Osteocyte (in vitro differentiated cells): Measurements from ENCODE around the gene PROK1. TPM values are rescaled to one million over a fixed set of nuclear protein-coding genes. Genes with fewer than 3 reads are reported as not detected.

Source experiments
- DNase-seq: peaks from one replicate; pipeline ENCODE4 v3.0.0; 2021; ENCODE audit warnings: mixed read lengths; ENCODE audit not compliant: unreplicated experiment; ENCODE audit errors: extremely low spot score
- H3K27ac Mint-ChIP-seq: one replicate; pipeline ENCODE4 v1.8.0; 2021; ENCODE audit warnings: mild to moderate bottlenecking, mixed read lengths; ENCODE audit not compliant: unreplicated experiment
- H3K27me3 Mint-ChIP-seq: one replicate; pipeline ENCODE4 v1.8.0; 2021; ENCODE audit warnings: mixed read lengths; ENCODE audit not compliant: unreplicated experiment
- H3K36me3 Mint-ChIP-seq: one replicate; pipeline ENCODE4 v1.8.0; 2021; ENCODE audit warnings: mixed read lengths; ENCODE audit not compliant: unreplicated experiment
- H3K4me1 Mint-ChIP-seq: one replicate; pipeline ENCODE4 v1.8.0; 2021; ENCODE audit warnings: mixed read lengths; ENCODE audit not compliant: unreplicated experiment
- H3K4me3 Mint-ChIP-seq: one replicate; pipeline ENCODE4 v1.8.0; 2021; ENCODE audit warnings: mild to moderate bottlenecking, moderate library complexity, mixed read lengths; ENCODE audit not compliant: unreplicated experiment
- H3K9me3 Mint-ChIP-seq: one replicate; pipeline ENCODE4 v1.8.0; 2021; ENCODE audit warnings: mixed read lengths; ENCODE audit not compliant: unreplicated experiment
- total RNA-seq: library from RNA; stranded (reverse); gene quantifications from 2 replicates; pipeline ENCODE4 v1.2.1, GENCODE V29; 2021
- TF ChIP-seq, protein P1 (sequence below): fragments of 200-600 bp; sonication (generic); IDR thresholded peaks from 2 replicates; pipeline ENCODE4 v1.5.0; 2021; ENCODE audit warnings: antibody characterized with exemption, mild to moderate bottlenecking, moderate library complexity

The PROK1 gene
- total RNA-seq, 1 donor from 2014 or later: not detected

DNA sequence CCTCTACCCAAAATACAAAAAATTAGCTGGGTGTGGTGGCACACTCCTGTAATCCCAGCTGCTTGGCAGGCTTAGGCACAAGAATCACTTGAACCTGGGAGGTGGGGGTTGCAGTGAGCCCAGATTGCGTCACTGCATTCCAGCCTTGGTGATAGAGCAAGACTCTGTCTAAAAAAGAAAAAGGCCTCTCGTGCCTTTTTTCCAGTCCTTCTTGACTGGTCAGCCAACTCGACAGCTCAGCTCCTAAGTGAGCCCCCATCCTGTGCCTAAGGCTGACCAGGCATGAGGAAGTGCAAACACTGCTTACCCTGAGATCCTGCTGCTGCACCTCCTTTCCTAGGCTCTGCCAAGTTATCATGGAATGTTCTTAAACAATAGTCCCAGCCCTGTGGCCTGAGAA, 10.1 kb upstream of the PROK1 start:
- TF ChIP-seq, protein P1, sequence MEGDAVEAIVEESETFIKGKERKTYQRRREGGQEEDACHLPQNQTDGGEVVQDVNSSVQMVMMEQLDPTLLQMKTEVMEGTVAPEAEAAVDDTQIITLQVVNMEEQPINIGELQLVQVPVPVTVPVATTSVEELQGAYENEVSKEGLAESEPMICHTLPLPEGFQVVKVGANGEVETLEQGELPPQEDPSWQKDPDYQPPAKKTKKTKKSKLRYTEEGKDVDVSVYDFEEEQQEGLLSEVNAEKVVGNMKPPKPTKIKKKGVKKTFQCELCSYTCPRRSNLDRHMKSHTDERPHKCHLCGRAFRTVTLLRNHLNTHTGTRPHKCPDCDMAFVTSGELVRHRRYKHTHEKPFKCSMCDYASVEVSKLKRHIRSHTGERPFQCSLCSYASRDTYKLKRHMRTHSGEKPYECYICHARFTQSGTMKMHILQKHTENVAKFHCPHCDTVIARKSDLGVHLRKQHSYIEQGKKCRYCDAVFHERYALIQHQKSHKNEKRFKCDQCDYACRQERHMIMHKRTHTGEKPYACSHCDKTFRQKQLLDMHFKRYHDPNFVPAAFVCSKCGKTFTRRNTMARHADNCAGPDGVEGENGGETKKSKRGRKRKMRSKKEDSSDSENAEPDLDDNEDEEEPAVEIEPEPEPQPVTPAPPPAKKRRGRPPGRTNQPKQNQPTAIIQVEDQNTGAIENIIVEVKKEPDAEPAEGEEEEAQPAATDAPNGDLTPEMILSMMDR: no peak
- Mint-ChIP-seq H3K27ac (no peak overlapping the region), H3K4me1 (no peaks in the 10 kb centered on the region), H3K36me3 (no peaks in the 10 kb centered on the region), H3K9me3 (no peaks in the 10 kb centered on the region), H3K27me3 (peaks cover 37% of the 10 kb centered on the region), H3K4me3 (no peak overlapping the region)
- no peak for DNase-seq

DNA sequence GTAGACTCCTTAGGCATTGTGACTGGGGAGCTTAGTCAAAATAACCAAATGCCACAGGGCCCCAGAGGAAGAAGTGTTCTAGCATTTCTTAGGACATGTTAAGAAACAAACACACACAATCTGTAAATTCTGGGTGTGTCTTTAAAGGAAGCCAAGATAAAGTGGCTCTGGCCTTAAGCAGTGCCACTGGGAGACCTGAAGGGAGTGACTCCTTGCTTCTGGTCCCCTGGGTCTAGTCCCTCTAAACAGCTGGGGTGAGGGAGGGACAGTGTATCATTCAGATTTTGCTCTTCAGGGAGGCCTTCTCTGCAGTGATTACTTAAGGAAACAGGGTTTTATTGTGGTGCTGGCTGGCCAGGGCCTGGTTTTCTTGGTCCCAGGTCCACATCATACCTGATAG, 9.1 kb upstream of the PROK1 start:
- Mint-ChIP-seq H3K9me3 (no peaks in the 10 kb centered on the region), H3K27me3 (peaks cover 37% of the 10 kb centered on the region), H3K36me3 (no peaks in the 10 kb centered on the region), H3K4me1 (no peaks in the 10 kb centered on the region), H3K27ac (no peak overlapping the region), H3K4me3 (no peak overlapping the region)
- TF ChIP-seq, protein P1: no peak
- DNase-seq: no peak

DNA sequence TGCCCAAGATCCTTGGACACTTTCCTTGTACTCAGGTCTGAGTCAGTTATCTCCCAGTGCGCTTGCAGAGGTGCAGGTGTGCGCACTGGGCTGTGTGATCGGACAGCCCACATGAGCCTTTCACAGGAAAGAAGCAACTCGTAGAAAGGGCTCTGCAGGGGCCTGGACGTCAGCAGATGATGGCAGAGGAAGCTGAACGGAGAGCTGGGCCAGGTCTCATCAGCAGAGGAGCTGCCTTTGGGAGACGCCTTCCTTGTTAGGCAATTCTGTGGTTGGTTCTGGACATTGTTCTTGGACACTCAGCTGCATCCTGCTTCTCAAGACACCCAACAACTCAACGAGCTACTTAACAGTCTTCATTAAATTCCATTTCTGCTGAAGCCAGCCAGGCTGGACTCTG, 7.5 kb upstream of the PROK1 start:
- no peak overlapping the region for H3K4me3 Mint-ChIP-seq
- no peaks in the 10 kb centered on the region for H3K4me1 Mint-ChIP-seq
- no peaks in the 10 kb centered on the region for H3K36me3 Mint-ChIP-seq
- H3K27me3 Mint-ChIP-seq: peaks cover 42% of the 10 kb centered on the region
- no peak for DNase-seq
- TF ChIP-seq, protein P1: no peak
- no peak overlapping the region for H3K27ac Mint-ChIP-seq
- no peaks in the 10 kb centered on the region for H3K9me3 Mint-ChIP-seq

DNA sequence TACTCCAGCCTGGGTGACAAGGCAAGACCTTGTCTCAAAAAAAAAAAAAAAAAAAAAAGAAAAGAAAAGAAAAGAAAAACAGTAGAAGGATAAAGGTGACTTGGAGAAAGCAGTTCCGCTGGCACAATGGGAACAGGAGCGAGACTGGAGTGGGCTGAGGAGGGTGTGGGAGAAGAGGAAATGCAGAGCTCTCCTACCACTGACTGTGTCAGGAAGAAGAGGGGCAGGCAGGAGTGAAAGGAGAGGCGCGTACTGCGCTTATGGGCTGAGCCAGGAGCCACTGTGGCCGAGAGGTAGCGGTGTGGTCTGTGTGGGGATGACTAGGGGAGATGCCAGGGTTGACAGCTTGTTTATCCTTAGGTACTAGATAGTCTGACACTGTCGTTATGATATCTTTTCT, 6.4 kb upstream of the PROK1 start:
- Mint-ChIP-seq H3K36me3 (no peaks in the 10 kb centered on the region), H3K4me1 (no peaks in the 10 kb centered on the region), H3K9me3 (no peaks in the 10 kb centered on the region), H3K27me3 (peaks cover 43% of the 10 kb centered on the region), H3K27ac (no peak overlapping the region), H3K4me3 (no peak overlapping the region)
- TF ChIP-seq, protein P1: no peak
- DNase-seq: no peak

DNA sequence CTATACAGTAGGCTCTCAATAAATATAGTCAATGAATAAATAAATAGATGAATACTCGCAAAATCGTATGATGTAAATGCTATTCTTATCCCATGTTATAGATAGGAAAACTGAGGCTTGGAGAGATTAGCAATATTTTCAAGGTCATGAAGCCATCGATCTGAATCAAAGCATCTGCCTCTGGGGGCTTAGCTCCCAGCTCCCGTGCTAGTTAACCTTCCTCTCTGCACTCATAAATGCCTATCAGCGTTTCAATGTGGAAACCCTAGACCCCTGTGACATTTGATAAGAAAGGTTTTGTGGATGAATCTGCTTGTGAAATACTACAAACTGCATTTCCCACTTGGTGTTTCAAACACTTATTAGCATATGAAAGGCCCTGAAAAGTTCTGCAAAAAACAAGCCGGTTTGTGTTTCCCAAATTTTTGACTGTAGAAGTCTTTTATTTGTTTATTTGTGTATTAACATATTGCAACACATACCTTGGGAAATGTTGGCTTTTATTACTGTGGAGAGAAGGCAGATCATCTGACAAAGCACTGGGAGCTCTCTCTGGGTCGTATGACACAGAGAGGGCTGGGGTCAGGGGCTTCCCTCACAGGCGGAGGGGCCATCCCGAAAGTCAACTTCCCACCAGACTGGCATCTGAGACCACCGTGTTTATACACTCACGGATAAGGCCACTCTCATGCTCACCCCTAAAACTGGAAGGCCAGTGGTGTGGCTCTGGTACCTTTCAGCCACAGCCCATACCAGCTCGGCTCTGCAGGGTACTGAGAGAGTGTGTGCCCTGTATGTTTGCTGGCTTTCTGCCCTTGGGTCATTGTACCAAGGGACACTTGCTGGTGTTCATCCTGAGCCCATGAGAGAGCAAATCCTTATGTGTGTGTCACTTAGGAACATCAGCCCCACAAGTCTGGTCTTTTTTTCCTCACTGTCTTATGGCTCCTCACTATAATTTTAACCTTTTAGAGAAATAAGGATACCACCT, 993 bp upstream of the PROK1 start:
- H3K4me1 Mint-ChIP-seq: no peaks in the 10 kb centered on the region
- DNase-seq: no peak

More for the DNA sequence above, 993 bp upstream of the PROK1 start:
- no peaks in the 10 kb centered on the region for H3K36me3 Mint-ChIP-seq
- no peaks in the 10 kb centered on the region for H3K9me3 Mint-ChIP-seq
- TF ChIP-seq, protein P1: no peak
- H3K4me3 Mint-ChIP-seq: no peak overlapping the region
- no peak overlapping the region for H3K27ac Mint-ChIP-seq
- peaks cover 74% of the 10 kb centered on the region for H3K27me3 Mint-ChIP-seq
